Prostate gland (tissue), 2 donors: Measurements from ENCODE around the gene IL4. TPM values are rescaled to one million over a fixed set of nuclear protein-coding genes. Genes with fewer than 3 reads are reported as not detected.
A peak's percentile ranks its signal among the peaks of the same experiment; 100 is the strongest.

ENCODE experiments used
- DNase-seq: peaks from one replicate; pipeline ENCODE4 v3.0.0-alpha.2; 2019; ENCODE audit warnings: low spot score
- H3K27ac ChIP-seq, 2 donors: fragments of 200-600 bp; sonication (generic); 2 replicates each; pipeline ENCODE4 v1.5.1; 2017 to 2019
- H3K27me3 ChIP-seq: fragments of 200-600 bp; sonication (generic); replicated peaks from 2 replicates; pipeline ENCODE4 v1.5.1; 2019; ENCODE audit not compliant: insufficient read depth
- H3K36me3 ChIP-seq, 2 donors: fragments of 200-600 bp; sonication (generic); 1 replicate in 1 of 2; 2 replicates in 1 of 2; pipeline versions ENCODE4 v1.5.1 to v1.8.1; 2017 to 2019
- H3K4me1 ChIP-seq: fragments of 200-600 bp; sonication (generic); replicated peaks from 2 replicates; pipeline ENCODE4 v1.5.1; 2019
- H3K4me3 ChIP-seq, 2 donors: fragments of 200-600 bp; sonication (generic); 2 replicates each; pipeline ENCODE4 v1.5.1; 2017 to 2019
- H3K9me3 ChIP-seq: fragments of 200-600 bp; sonication (generic); 2 replicates; pipeline ENCODE4 v1.5.1; 2017
- CTCF ChIP-seq, 4 experiments: fragments of 200-600 bp in 2 of 4; fragments of 450-650 bp in 2 of 4; sonication (generic) in 2 of 4; IDR thresholded peaks; 1 replicate in 3 of 4; 2 replicates in 1 of 4; pipeline ENCODE4 v1.5.1; 2016 to 2019; ENCODE audit warnings: antibody characterized with exemption in 4 of 4, mild to moderate bottlenecking in 2 of 4, moderate library complexity in 2 of 4
- POLR2A ChIP-seq: fragments of 450-650 bp; IDR thresholded peaks from one replicate; pipeline ENCODE4 v1.6.1; 2016; ENCODE audit warnings: antibody characterized with exemption, mild to moderate bottlenecking
- POLR2AphosphoS5 ChIP-seq: sonication (generic); formaldehyde crosslinking; IDR thresholded peaks from one replicate; pipeline ENCODE4 v1.6.1; 2017; ENCODE audit warnings: antibody characterized with exemption
- WGBS: methylation state at CpG from one replicate; pipeline ENCODE4 v1.1.5; 2018; 5-methylcytosine and 5-hydroxymethylcytosine counted together
- intact Hi-C: fragments of 100-400 bp; cut with DNase I; formaldehyde crosslinking; loops from one replicate; pipeline ENCODE4 v1.14.2; 2022
- total RNA-seq, 2 donors: library from RNA; depleted of rRNA; stranded (reverse); fragments of >200 nt; gene quantifications; one replicate each; pipeline ENCODE4 v1.1.0, GENCODE V29; 2016

IL4 gene
- total RNA-seq, 2 donors from 2014 or later = not detected

GRCh38 chr5:132708645-132709044 is 34.9 kb downstream of the IL4 start:
- intact Hi-C loops = no loop called here
- no peaks in the 10 kb centered on the region for H3K27me3 ChIP-seq
- DNase-seq = no peak
- no peaks in the 10 kb centered on the region for H3K4me1 ChIP-seq
- H3K4me3 ChIP-seq = no peak overlapping the region
- no peaks in the 10 kb centered on the region for H3K9me3 ChIP-seq
- H3K36me3 ChIP-seq = no peaks in the 10 kb centered on the region
- TF ChIP-seq POLR2AphosphoS5 = no peak
- no peak for TF ChIP-seq POLR2A
- TF ChIP-seq CTCF (IDR thresholded peaks at IDR 0.05) = no peak
- no peak overlapping the region for H3K27ac ChIP-seq

GRCh38 chr5:132714456-132715307 is 40.9 kb downstream of the IL4 start:
- no peak for DNase-seq
- Histone ChIP-seq H3K27me3 (no peaks in the 10 kb centered on the region), H3K9me3 (no peaks in the 10 kb centered on the region), H3K4me3 (no peak overlapping the region), H3K36me3 (no peaks in the 10 kb centered on the region), H3K4me1 (no peaks in the 10 kb centered on the region), H3K27ac (no peak overlapping the region)
- whole genome bisulfite sequencing = 69% methylated on average over 11 of the region's 11 CpGs
- TF ChIP-seq CTCF (IDR thresholded peaks at IDR 0.05) (peak in 3 of 4 experiments; percentile 35 to 54 (median 49)), POLR2AphosphoS5 (no peak)
- intact Hi-C loops = no loop called here

- no peak overlapping the region for H3K27ac ChIP-seq
- TF ChIP-seq CTCF (IDR thresholded peaks at IDR 0.05) (no peak), POLR2AphosphoS5 (no peak), POLR2A (no peak)
- intact Hi-C loops = no loop called here
- no peaks in the 10 kb centered on the region for H3K27me3 ChIP-seq
- H3K4me1 ChIP-seq = no peaks in the 10 kb centered on the region
- WGBS = 95% methylated on average over 5 of the region's 5 CpGs
- no peak overlapping the region for H3K4me3 ChIP-seq
- no peak for DNase-seq
- no peaks in the 10 kb centered on the region for H3K36me3 ChIP-seq
- no peaks in the 10 kb centered on the region for H3K9me3 ChIP-seq
Measured at GRCh38 chr5:132718544-132719312, 44.9 kb downstream of the IL4 start.

DNA sequence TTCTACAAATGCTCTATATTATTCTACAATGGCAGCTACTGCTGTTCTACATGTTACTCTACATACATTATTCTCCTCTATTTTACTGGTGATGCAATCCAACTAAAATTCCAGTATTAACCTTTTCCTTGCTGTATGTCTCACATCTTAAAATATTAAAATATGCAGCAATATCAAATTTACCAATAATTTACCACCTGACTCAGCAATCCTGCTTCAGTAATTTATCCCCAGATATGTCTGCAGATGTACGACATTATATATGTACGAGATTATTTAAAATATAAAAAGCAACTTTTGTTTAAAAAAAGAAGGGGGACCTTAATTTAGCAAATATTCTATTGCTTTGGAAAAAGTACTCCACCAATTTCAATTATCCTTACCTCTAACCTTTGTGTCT is 52.0 kb downstream of the IL4 start:
- WGBS = 95% methylated on average over 2 of the region's 2 CpGs
- no peak for DNase-seq

More for the DNA sequence above, 52.0 kb downstream of the IL4 start:
- H3K27me3 ChIP-seq = no peaks in the 10 kb centered on the region
- intact Hi-C loops = no loop called here
- no peaks in the 10 kb centered on the region for H3K36me3 ChIP-seq
- no peak overlapping the region for H3K27ac ChIP-seq
- H3K4me3 ChIP-seq = no peak overlapping the region
- no peaks in the 10 kb centered on the region for H3K4me1 ChIP-seq
- TF ChIP-seq POLR2A (no peak), POLR2AphosphoS5 (no peak), CTCF (IDR thresholded peaks at IDR 0.05) (no peak)
- H3K9me3 ChIP-seq = no peaks in the 10 kb centered on the region
